Measurements from ENCODE around the gene SQSTM1. TPM values are rescaled to one million over a fixed set of nuclear protein-coding genes. Genes with fewer than 3 reads are reported as not detected.

SQSTM1 gene
- total RNA-seq, 1 experiment from 2014 or later: 612 TPM

GRCh38 chr5:179791881-179792611 lies 28.7 kb upstream of the SQSTM1 start:
- BruUV-seq (replicated peaks): no TSS peak
- no peak for DNase-seq (ENCODE audit: unreplicated experiment)
- POLR2A ChIA-PET: interaction anchor here (0.5 to 1.8 kb wide), 3 partner anchors 27 to 180 kb away, joined by 3 to 6 read pairs (median 4); no protein-coding TSS in a partner anchor
- no peaks in the 10 kb centered on the region for H3K9me3 Mint-ChIP-seq (ENCODE audit: unreplicated experiment)
- H3K27ac Mint-ChIP-seq (ENCODE audit: low read depth, unreplicated experiment): no peak overlapping the region
- CTCF ChIA-PET: interaction anchor here (0.6 to 1.9 kb wide), 5 partner anchors 27 to 51 kb away, joined by 3 to 8 read pairs (median 3); no protein-coding TSS in a partner anchor
- H3K36me3 Mint-ChIP-seq (ENCODE audit: insufficient read depth, unreplicated experiment): peaks cover 22% of the 10 kb centered on the region
- no peak overlapping the region for H3K4me3 Mint-ChIP-seq (ENCODE audit: unreplicated experiment)
- no peaks in the 10 kb centered on the region for H3K27me3 Mint-ChIP-seq (ENCODE audit: insufficient read depth, unreplicated experiment)
- intact Hi-C loops (cut with micrococcal nuclease): no loop called here
- no peak for TF ChIP-seq CTCF (IDR thresholded peaks at IDR 0.05; ENCODE audit: unreplicated experiment)
- peaks cover 7% of the 10 kb centered on the region for H3K4me1 Mint-ChIP-seq (ENCODE audit: insufficient read depth, unreplicated experiment)

- Mint-ChIP-seq H3K4me3 (ENCODE audit: unreplicated experiment) (no peak overlapping the region), H3K27ac (ENCODE audit: low read depth, unreplicated experiment) (no peak overlapping the region), H3K4me1 (ENCODE audit: insufficient read depth, unreplicated experiment) (peaks cover 8% of the 10 kb centered on the region), H3K27me3 (ENCODE audit: insufficient read depth, unreplicated experiment) (no peaks in the 10 kb centered on the region), H3K36me3 (ENCODE audit: insufficient read depth, unreplicated experiment) (peaks cover 22% of the 10 kb centered on the region), H3K9me3 (ENCODE audit: unreplicated experiment) (no peaks in the 10 kb centered on the region)
- TF ChIP-seq CTCF (IDR thresholded peaks at IDR 0.05; ENCODE audit: unreplicated experiment): no peak
- CTCF ChIA-PET: interaction anchor here (0.6 to 1.9 kb wide), 5 partner anchors 27 to 174 kb away, joined by 3 to 8 read pairs (median 3); no protein-coding TSS in a partner anchor
- no peak for DNase-seq (ENCODE audit: unreplicated experiment)
- BruUV-seq (replicated peaks): no TSS peak
- intact Hi-C loops (cut with micrococcal nuclease): no loop called here
- POLR2A ChIA-PET: interaction anchor here (0.8 to 4.8 kb wide), 5 partner anchors 15 to 60 kb away, joined by 3 to 37 read pairs (median 6); partner anchors contain the start of gene MAML1
These were observed 27.9 kb upstream of the SQSTM1 start for GRCh38 chr5:179792612-179793467.

GRCh38 chr5:179793468-179794139 lies 27.1 kb upstream of the SQSTM1 start, which contains the start of gene LTC4S:
Gene LTC4S, plus strand, starts transcription at chr5:179793986. Its CDS starts 95 bp downstream, at chr5:179794081.
- Mint-ChIP-seq H3K27me3 (ENCODE audit: insufficient read depth, unreplicated experiment) (no peaks in the 10 kb centered on the region), H3K4me1 (ENCODE audit: insufficient read depth, unreplicated experiment) (peaks cover 8% of the 10 kb centered on the region), H3K9me3 (ENCODE audit: unreplicated experiment) (no peaks in the 10 kb centered on the region), H3K27ac (ENCODE audit: low read depth, unreplicated experiment) (no peak within 1 kb of the TSS), H3K36me3 (ENCODE audit: insufficient read depth, unreplicated experiment) (peaks cover 22% of the 10 kb centered on the region), H3K4me3 (ENCODE audit: unreplicated experiment) (peak within 1 kb of the TSS; percentile 71)
- DNase-seq (ENCODE audit: unreplicated experiment): no peak
- BruUV-seq (replicated peaks): no TSS peak
- intact Hi-C loops (cut with micrococcal nuclease): no loop called here
- POLR2A ChIA-PET: interaction anchor here (0.6 to 4.8 kb wide), 5 partner anchors 16 to 61 kb away, joined by 3 to 37 read pairs (median 9); partner anchors contain the start of gene MAML1
- no peak for TF ChIP-seq CTCF (IDR thresholded peaks at IDR 0.05; ENCODE audit: unreplicated experiment)
- CTCF ChIA-PET: interaction anchor here (0.6 to 3.6 kb wide), 5 partner anchors 9 to 175 kb away, joined by 3 to 28 read pairs (median 3); no protein-coding TSS in a partner anchor

Data from MCF 10A (cell line).